ENCODE data around the gene PDE10A. TPM values are rescaled to one million over a fixed set of nuclear protein-coding genes. Genes with fewer than 3 reads are reported as not detected.

PDE10A gene
- total and polyA plus RNA-seq, 12 donors, result 6.8 to 20.4 (median 14.2) TPM

GRCh38 chr6:165675120-165675519 is 12.1 kb upstream of the PDE10A start:
- 87 to 94% methylated on average over 1 of the region's 1 CpG for WGBS, 2 donors
- H3K27me3 ChIP-seq, result peaks cover 0 to 11% (median 1%) of the 10 kb centered on the region in 7 donors
- no peak overlapping the region for H3K4me3 ChIP-seq
- intact Hi-C loops (cut with DNase I), result no loop called here
- no peaks in the 10 kb centered on the region for H3K36me3 ChIP-seq
- no peak overlapping the region for H3K27ac ChIP-seq
- ATAC-seq (no peak), DNase-seq (no peak)
- H3K4me1 ChIP-seq, result peaks cover 0 to 10% (median 0%) of the 10 kb centered on the region in 9 donors
- no peak for TF ChIP-seq CTCF (IDR thresholded peaks at IDR 0.05)
- H3K9me3 ChIP-seq, result no peaks in the 10 kb centered on the region

GRCh38 chr6:165674155-165675029 is 11.4 kb upstream of the PDE10A start:
- no peak for DNase-seq
- WGBS, 2 donors, result 80 to 83% methylated on average over 20 of the region's 20 CpGs
- TF ChIP-seq CTCF (IDR thresholded peaks at IDR 0.05), result no peak
- H3K27ac ChIP-seq, result no peak overlapping the region
- H3K4me3 ChIP-seq, result no peak overlapping the region
- H3K36me3 ChIP-seq, result no peaks in the 10 kb centered on the region
- H3K9me3 ChIP-seq, result no peaks in the 10 kb centered on the region
- H3K4me1 ChIP-seq, result peaks cover 0 to 10% (median 0%) of the 10 kb centered on the region in 9 donors
- no peak for ATAC-seq
- peaks cover 0 to 14% (median 6%) of the 10 kb centered on the region in 7 donors for H3K27me3 ChIP-seq
- intact Hi-C loops (cut with DNase I), result no loop called here

- no peak for TF ChIP-seq CTCF (IDR thresholded peaks at IDR 0.05)
These were observed 8.3 kb upstream of the PDE10A start for GRCh38 chr6:165671222-165671768.

GRCh38 chr6:165668951-165669350 is 5.9 kb upstream of the PDE10A start:
- no peak for ATAC-seq
- intact Hi-C loops (cut with DNase I), result loop anchor here in 3 of 10 donors (10.0 kb wide), 4 partner anchors 114 to 224 kb away; no protein-coding TSS in a partner anchor
- Histone ChIP-seq H3K27ac (no peak overlapping the region), H3K4me3 (no peak overlapping the region), H3K27me3 (peaks cover 0 to 60% (median 50%) of the 10 kb centered on the region in 7 donors), H3K9me3 (no peaks in the 10 kb centered on the region), H3K4me1 (peaks cover 0 to 15% (median 9%) of the 10 kb centered on the region in 9 donors), H3K36me3 (no peaks in the 10 kb centered on the region)
- no peak for TF ChIP-seq CTCF (IDR thresholded peaks at IDR 0.05)
- no peak for DNase-seq
- WGBS, 2 donors, result 68 to 76% methylated on average over 8 of the region's 8 CpGs

More at GRCh38 chr6:165671222-165671768, 8.3 kb upstream of the PDE10A start:
- H3K27me3 ChIP-seq, result peaks cover 0 to 36% (median 26%) of the 10 kb centered on the region in 7 donors
- DNase-seq, result no peak
- no peaks in the 10 kb centered on the region for H3K36me3 ChIP-seq
- 88 to 89% methylated on average over 6 of the region's 6 CpGs for WGBS, 2 donors
- H3K4me1 ChIP-seq, result peaks cover 0 to 1% (median 0%) of the 10 kb centered on the region in 9 donors
- H3K4me3 ChIP-seq, result no peak overlapping the region
- ATAC-seq, result no peak
- intact Hi-C loops (cut with DNase I), result no loop called here
- H3K9me3 ChIP-seq, result no peaks in the 10 kb centered on the region
- no peak overlapping the region for H3K27ac ChIP-seq
